GM21529 (cell line): Measurements from ENCODE around the gene TLR8.
"Not testable (repeated sequence)": the region's sequence is repeated elsewhere in the genome, so short reads cannot be mapped to it uniquely, and the experiment has no call there.

ENCODE experiments used
- ATAC-seq: cut with Tn5 transposase; IDR thresholded peaks from one replicate; pipeline ENCODE4 v1.9.1; 2021; ENCODE audit not compliant: unreplicated experiment

TLR8 gene

GRCh38 chrX:12896935-12897334 is 9.5 kb upstream of the TLR8 start:
- ATAC-seq = no peak

GRCh38 chrX:12898073-12898472 is 8.3 kb upstream of the TLR8 start:
- ATAC-seq = no peak

- no peak for ATAC-seq
Observed at GRCh38 chrX:12899506-12899905, 6.9 kb upstream of the TLR8 start.

GRCh38 chrX:12901486-12901885 is 4.9 kb upstream of the TLR8 start:
- ATAC-seq = peak; percentile 77

GRCh38 chrX:12903646-12904045 is 2.8 kb upstream of the TLR8 start:
- no peak for ATAC-seq

GRCh38 chrX:12910423-12911121 is 4.2 kb downstream of the TLR8 start:
- no peak for ATAC-seq

- no peak for ATAC-seq
Observed at GRCh38 chrX:12911122-12911470, 4.7 kb downstream of the TLR8 start.

GRCh38 chrX:12912791-12913482 is 6.5 kb downstream of the TLR8 start:
- ATAC-seq = no peak

- no peak for ATAC-seq
Observed at GRCh38 chrX:12917753-12918152, 11.3 kb downstream of the TLR8 start.

GRCh38 chrX:12919051-12919450 is 12.6 kb downstream of the TLR8 start:
- ATAC-seq = no peak

GRCh38 chrX:12919620-12920019 is 13.2 kb downstream of the TLR8 start:
- ATAC-seq = no peak

GRCh38 chrX:12920990-12921389 is 14.6 kb downstream of the TLR8 start:
- ATAC-seq = no peak

- no peak for ATAC-seq
Observed at GRCh38 chrX:12921886-12922598, 15.6 kb downstream of the TLR8 start.

- no peak for ATAC-seq
Observed at GRCh38 chrX:12922599-12922919, 16.1 kb downstream of the TLR8 start.

GRCh38 chrX:12929701-12930100 is 23.3 kb downstream of the TLR8 start:
- no peak for ATAC-seq

GRCh38 chrX:12930150-12930549 is 23.7 kb downstream of the TLR8 start:
- ATAC-seq = no peak

- ATAC-seq = no peak
Observed at GRCh38 chrX:12932244-12932643, 25.8 kb downstream of the TLR8 start.

GRCh38 chrX:12934850-12935249 is 28.4 kb downstream of the TLR8 start:
- ATAC-seq = no peak

- no peak for ATAC-seq
Observed at GRCh38 chrX:12936947-12937346, 30.5 kb downstream of the TLR8 start.

- not testable (repeated sequence) for ATAC-seq
Observed at GRCh38 chrX:12940471-12940870, 34.1 kb downstream of the TLR8 start.

GRCh38 chrX:12943592-12943991 is 37.2 kb downstream of the TLR8 start:
- not testable (repeated sequence) for ATAC-seq

- ATAC-seq = not testable (repeated sequence)
Observed at GRCh38 chrX:12944452-12944851, 38.0 kb downstream of the TLR8 start.
